GDM1 (cell line): Measurements from ENCODE around the gene POMT2.
A peak's percentile ranks its signal among the peaks of the same experiment; 100 is the strongest.
"Not testable (repeated sequence)": the region's sequence is repeated elsewhere in the genome, so short reads cannot be mapped to it uniquely, and the experiment has no call there.

Source experiments
- DNase-seq: peaks from one replicate; lab custom pipeline; 2025; lab: John Stamatoyannopoulos, UW

POMT2 gene

GRCh38 chr14:77324816-77325745 is 4.4 kb upstream of the POMT2 start:
- no peak for DNase-seq

GRCh38 chr14:77324289-77324688 is 3.6 kb upstream of the POMT2 start:
- no peak for DNase-seq

- no peak for DNase-seq
Observed at GRCh38 chr14:77323571-77323970, 2.9 kb upstream of the POMT2 start.

GRCh38 chr14:77322951-77323350 is 2.3 kb upstream of the POMT2 start:
- DNase-seq = no peak

GRCh38 chr14:77322250-77322902 is 1.7 kb upstream of the POMT2 start:
- DNase-seq = no peak

- DNase-seq = no peak
Observed at GRCh38 chr14:77319422-77319821, 1.3 kb downstream of the POMT2 start.

GRCh38 chr14:77318756-77319155 is 1.9 kb downstream of the POMT2 start:
- not testable (repeated sequence) for DNase-seq

- DNase-seq = no peak
Observed at GRCh38 chr14:77318006-77318553, 2.6 kb downstream of the POMT2 start.

GRCh38 chr14:77316872-77317301 is 3.8 kb downstream of the POMT2 start:
- DNase-seq = no peak

GRCh38 chr14:77316195-77316505 is 4.5 kb downstream of the POMT2 start:
- no peak for DNase-seq

GRCh38 chr14:77314539-77315457 is 5.9 kb downstream of the POMT2 start:
- no peak for DNase-seq

- DNase-seq = no peak
Observed at GRCh38 chr14:77314043-77314442, 6.6 kb downstream of the POMT2 start.

- DNase-seq = no peak
Observed at GRCh38 chr14:77313371-77313770, 7.3 kb downstream of the POMT2 start.

- DNase-seq = no peak
Observed at GRCh38 chr14:77311217-77311616, 9.5 kb downstream of the POMT2 start.

GRCh38 chr14:77310026-77310425 is 10.7 kb downstream of the POMT2 start:
- DNase-seq = no peak

- peak; percentile 41 for DNase-seq
Observed at GRCh38 chr14:77309131-77309530, 11.6 kb downstream of the POMT2 start.

GRCh38 chr14:77306851-77307496 is 13.7 kb downstream of the POMT2 start:
- DNase-seq = no peak

GRCh38 chr14:77306416-77306815 is 14.3 kb downstream of the POMT2 start:
- no peak for DNase-seq

- DNase-seq = no peak
Observed at GRCh38 chr14:77305696-77306095, 15.0 kb downstream of the POMT2 start.

GRCh38 chr14:77303417-77304156 is 17.1 kb downstream of the POMT2 start:
- no peak for DNase-seq

- DNase-seq = no peak
Observed at GRCh38 chr14:77302926-77303325, 17.8 kb downstream of the POMT2 start.
